WI38 (cell line): ENCODE data around the gene PGP.

Experiments used
- H3K4me3 ChIP-seq: 2 replicates; pipeline ENCODE4 v1.5.1; 2011; ENCODE audit warnings: low read depth, mild to moderate bottlenecking, control low read depth, low read length
- TF ChIP-seq, protein P1 (sequence below): IDR thresholded peaks from 2 replicates; pipeline ENCODE4 v1.5.1; 2012; ENCODE audit warnings: low read depth, mild to moderate bottlenecking, control low read depth, low read length

Gene PGP

GRCh38 chr16:2172688-2173335, 41.8 kb downstream of the PGP start:
- TF ChIP-seq, protein P1, sequence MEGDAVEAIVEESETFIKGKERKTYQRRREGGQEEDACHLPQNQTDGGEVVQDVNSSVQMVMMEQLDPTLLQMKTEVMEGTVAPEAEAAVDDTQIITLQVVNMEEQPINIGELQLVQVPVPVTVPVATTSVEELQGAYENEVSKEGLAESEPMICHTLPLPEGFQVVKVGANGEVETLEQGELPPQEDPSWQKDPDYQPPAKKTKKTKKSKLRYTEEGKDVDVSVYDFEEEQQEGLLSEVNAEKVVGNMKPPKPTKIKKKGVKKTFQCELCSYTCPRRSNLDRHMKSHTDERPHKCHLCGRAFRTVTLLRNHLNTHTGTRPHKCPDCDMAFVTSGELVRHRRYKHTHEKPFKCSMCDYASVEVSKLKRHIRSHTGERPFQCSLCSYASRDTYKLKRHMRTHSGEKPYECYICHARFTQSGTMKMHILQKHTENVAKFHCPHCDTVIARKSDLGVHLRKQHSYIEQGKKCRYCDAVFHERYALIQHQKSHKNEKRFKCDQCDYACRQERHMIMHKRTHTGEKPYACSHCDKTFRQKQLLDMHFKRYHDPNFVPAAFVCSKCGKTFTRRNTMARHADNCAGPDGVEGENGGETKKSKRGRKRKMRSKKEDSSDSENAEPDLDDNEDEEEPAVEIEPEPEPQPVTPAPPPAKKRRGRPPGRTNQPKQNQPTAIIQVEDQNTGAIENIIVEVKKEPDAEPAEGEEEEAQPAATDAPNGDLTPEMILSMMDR = no peak
- H3K4me3 ChIP-seq = no peak overlapping the region

DNA sequence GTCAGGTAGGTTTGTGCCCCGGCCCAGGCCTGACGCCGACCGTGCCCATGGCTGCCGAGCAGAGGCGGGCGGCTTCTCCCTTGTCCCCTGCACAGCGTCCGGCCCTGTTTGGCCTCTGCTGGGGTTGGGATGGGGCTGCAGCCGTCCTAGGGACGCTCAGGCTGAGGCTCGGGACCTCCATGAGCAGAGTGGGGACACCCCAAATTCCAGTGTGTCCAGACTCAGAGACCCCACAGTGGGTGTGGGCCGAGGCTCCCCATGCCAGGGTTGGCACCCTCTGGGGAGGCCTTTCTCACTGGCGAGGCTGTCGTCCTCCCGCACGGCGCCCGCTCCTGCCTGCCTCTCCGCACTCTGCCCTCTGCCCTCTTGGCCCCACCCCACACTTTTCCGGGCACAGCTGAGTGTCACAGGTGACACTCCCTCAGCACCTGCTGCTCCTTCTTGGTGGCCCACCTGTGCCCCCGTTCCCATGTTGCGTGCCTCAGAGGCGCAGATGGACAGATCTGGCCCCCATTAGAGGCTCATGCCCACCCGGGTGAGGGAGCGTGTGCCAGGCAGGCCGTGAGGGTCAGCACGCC, 43.0 kb downstream of the PGP start:
- TF ChIP-seq, protein P1 = no peak
- H3K4me3 ChIP-seq = no peak overlapping the region

DNA sequence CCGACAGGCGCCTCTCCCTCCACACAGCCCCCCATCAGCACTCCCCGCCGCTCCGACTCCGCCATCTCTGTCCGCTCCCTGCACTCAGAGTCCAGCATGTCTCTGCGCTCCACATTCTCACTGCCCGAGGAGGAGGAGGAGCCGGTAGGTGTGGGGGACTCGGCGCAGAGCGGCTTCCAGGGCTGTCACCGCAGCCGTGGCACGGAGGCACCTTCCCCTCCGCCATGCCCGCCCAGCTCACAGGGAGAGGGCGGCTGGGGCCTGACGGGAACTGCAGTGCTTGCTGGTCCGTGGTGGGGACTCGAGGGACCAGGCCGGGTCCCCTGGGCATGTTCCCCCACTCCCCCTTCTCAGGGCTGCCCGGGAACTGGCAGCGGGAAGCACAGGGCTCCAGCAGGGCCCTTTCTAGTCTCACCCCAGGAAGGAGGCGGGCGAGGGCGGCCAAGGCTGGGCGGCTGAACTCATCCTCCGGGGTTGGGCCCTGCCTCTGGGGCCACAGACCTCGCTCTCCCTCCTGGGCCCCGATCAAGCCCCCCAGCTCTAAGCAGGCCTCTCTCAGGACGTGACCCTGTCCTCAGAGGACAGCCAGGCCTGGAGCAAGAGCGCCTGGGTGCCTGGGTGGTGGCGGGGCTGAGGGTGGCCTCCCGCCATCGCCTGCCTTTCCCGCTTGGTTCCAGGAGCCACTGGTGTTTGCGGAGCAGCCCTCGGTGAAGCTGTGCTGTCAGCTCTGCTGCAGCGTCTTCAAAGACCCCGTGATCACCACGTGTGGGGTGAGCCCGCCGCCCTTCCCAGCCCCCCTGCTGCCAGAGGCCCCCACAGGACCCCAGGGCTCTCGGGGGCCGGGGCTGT, 43.8 kb downstream of the PGP start:
- no peak overlapping the region for H3K4me3 ChIP-seq
- TF ChIP-seq, protein P1 = no peak

DNA sequence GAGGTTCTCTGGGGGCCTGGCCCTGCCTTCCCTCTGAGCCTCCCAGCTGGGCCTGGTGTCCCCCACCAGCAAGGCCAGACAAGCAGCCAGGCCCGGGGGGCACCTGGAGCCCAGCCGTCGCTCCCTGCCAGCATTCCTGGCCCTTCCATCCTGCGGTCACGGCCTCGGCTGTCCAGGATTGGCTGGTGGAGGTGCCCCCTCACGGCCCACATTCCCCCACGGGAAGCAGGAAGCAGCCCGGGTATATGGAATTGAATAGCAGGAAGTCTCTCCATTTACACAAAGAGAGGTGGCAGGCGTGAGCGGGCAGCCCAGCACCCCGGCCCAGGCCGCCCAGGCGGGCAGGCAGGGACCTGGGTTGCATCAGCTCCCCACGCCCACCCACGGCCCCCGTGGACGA, 44.6 kb downstream of the PGP start:
- TF ChIP-seq, protein P1 = no peak
- no peak overlapping the region for H3K4me3 ChIP-seq

DNA sequence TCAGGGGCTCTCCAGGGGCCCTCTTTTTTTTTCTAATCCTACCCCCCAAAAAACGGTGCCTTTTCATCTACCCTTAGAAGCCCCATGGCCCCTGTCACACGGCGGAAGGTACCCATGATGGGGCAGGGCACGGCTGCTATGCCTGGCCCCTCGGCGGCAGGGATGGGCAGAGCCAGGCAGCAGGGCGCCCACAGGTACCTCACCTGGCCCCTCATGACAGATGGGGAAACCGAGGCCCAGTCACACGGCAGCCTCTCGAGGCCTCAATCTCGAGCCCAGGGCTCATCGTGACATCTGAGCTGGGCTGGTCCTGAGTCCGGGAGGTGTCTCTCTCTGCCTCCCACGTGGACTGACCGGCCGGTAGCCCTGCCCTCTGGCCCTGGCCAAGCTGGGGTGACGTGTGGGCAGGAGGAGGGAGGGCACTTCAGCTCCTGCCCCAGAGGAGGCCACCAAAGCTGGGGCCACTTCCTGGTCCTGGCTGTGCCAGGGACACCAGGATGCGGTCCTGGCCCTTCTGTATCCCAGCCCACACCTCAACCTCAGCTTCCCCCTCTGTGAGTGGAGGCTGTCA, 47.5 kb downstream of the PGP start:
- TF ChIP-seq, protein P1 = no peak
- H3K4me3 ChIP-seq = no peak overlapping the region

GRCh38 chr16:2166263-2167067, 48.2 kb downstream of the PGP start:
- TF ChIP-seq, protein P1 = no peak
- no peak overlapping the region for H3K4me3 ChIP-seq
